Activated CD8-positive, alpha-beta T cell treated with anti-CD3 and anti-CD28 coated beads, Interleukin-2, amount 10 ng/mL, durations not matched to agents 7 days and 5 days (primary cell): ENCODE results near the gene GTF2H2C. TPM values are rescaled to one million over a fixed set of nuclear protein-coding genes. Genes with fewer than 3 reads are reported as not detected.
"Not testable (repeated sequence)": the region's sequence is repeated elsewhere in the genome, so short reads cannot be mapped to it uniquely, and the experiment has no call there.

Experiments
- ATAC-seq: fragments of 150-1000 bp; cut with Tn5 transposase; one replicate; pipeline ENCODE4 v1.10.0; 2021; ENCODE audit warnings: moderate library complexity
- CTCF ChIA-PET: fragments of 350-600 bp; sonication (Branson Sonifier 250); formaldehyde crosslinking; loops from one replicate; lab custom pipeline; 2021; ENCODE audit warnings: antibody characterized with exemption; lab: Charles Lee
- POLR2A ChIA-PET: fragments of 350-600 bp; sonication (Branson Sonifier 250); formaldehyde crosslinking; loops from one replicate; lab custom pipeline; 2021; ENCODE audit warnings: antibody characterized with exemption; lab: Charles Lee
- DNase-seq: peaks from one replicate; pipeline ENCODE4 v3.0.0-alpha.2; 2020
- H3K27ac Mint-ChIP-seq: one replicate; pipeline ENCODE4 v1.8.0; 2021; ENCODE audit warnings: mild to moderate bottlenecking, mixed read lengths
- H3K27me3 Mint-ChIP-seq: one replicate; pipeline ENCODE4 v1.8.0; 2021; ENCODE audit warnings: low read depth, mixed read lengths
- H3K36me3 Mint-ChIP-seq: one replicate; pipeline ENCODE4 v1.8.0; 2021; ENCODE audit warnings: low read depth, mixed read lengths
- H3K4me1 Mint-ChIP-seq: one replicate; pipeline ENCODE4 v1.8.0; 2021; ENCODE audit warnings: low read depth, mixed read lengths
- H3K4me3 Mint-ChIP-seq: one replicate; pipeline ENCODE4 v1.8.0; 2021; ENCODE audit warnings: mild to moderate bottlenecking, mixed read lengths
- H3K9me3 Mint-ChIP-seq: one replicate; pipeline ENCODE4 v1.8.0; 2022; ENCODE audit warnings: mixed read lengths; ENCODE audit not compliant: insufficient read depth
- total RNA-seq, 2 experiments: library from RNA; stranded (reverse); gene quantifications; one replicate each; pipeline ENCODE4 v1.2.3, GENCODE V29; 2021

The GTF2H2C gene
- total RNA-seq, 2 experiments from 2014 or later = 29.7 to 30.8 TPM

GRCh38 chr5:69528609-69529008, 31.4 kb upstream of the GTF2H2C start:
- no peaks in the 10 kb centered on the region for H3K9me3 Mint-ChIP-seq
- H3K4me3 Mint-ChIP-seq = no peak overlapping the region
- DNase-seq = no peak
- POLR2A ChIA-PET = interaction anchor here (0.6 kb wide), 1 partner anchor 303 kb away, joined by 4 read pairs; no protein-coding TSS in a partner anchor
- no peak overlapping the region for H3K27ac Mint-ChIP-seq
- no peaks in the 10 kb centered on the region for H3K36me3 Mint-ChIP-seq
- CTCF ChIA-PET = no interaction called here
- no peak for ATAC-seq
- H3K4me1 Mint-ChIP-seq = no peaks in the 10 kb centered on the region
- H3K27me3 Mint-ChIP-seq = peaks cover 9% of the 10 kb centered on the region

DNA sequence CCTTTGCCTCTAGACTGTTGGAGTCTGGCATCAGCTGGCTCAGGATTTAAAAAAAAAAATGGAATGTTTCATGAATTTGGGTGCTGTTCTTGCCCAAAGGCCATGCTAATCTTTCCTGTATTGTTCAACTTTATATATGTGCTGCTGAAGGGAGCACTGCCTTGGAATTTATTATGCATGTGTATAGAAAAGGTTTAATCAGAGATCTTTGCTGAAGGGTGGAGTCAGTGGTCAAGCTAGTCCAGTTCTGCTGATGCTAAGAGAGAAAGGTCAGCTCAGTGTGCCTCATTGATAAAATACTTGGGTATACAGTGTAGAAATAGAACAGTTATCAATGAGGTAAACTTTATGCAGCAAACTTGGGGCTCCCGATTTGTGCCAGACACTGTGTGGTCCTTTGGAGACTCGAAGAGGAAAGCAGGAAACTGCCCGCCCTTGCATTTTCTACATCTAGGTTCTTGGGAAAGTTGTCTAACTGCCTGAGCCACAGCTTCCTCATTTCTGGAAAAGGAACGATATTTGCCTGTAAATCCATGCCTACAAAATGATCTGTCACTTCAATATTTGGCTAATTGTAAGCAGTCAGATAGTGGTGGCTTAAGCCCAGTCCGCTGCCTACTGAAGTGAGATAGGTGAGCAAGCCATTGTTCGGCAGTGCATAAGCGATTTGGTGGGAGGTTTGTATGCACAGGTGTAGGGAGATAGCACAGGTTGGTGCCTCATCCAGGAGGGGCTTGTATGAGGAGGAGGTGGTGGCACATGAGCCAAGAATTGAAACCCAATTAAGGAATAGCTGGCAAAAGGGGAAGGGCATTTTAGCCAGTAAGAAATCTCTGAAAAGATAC, 29.2 kb upstream of the GTF2H2C start:
- Mint-ChIP-seq H3K4me1 (no peaks in the 10 kb centered on the region), H3K27me3 (peaks cover 9% of the 10 kb centered on the region), H3K27ac (no peak overlapping the region), H3K4me3 (no peak overlapping the region), H3K36me3 (no peaks in the 10 kb centered on the region), H3K9me3 (no peaks in the 10 kb centered on the region)
- ATAC-seq (no peak), DNase-seq (no peak)
- POLR2A ChIA-PET = no interaction called here
- CTCF ChIA-PET = no interaction called here

GRCh38 chr5:69531406-69531801, 28.6 kb upstream of the GTF2H2C start:
- ChIA-PET CTCF (no interaction called here), POLR2A (no interaction called here)
- Mint-ChIP-seq H3K36me3 (no peaks in the 10 kb centered on the region), H3K9me3 (no peaks in the 10 kb centered on the region), H3K27ac (no peak overlapping the region), H3K27me3 (peaks cover 9% of the 10 kb centered on the region), H3K4me1 (no peaks in the 10 kb centered on the region), H3K4me3 (no peak overlapping the region)
- ATAC-seq = no peak
- DNase-seq = no peak

- POLR2A ChIA-PET, CTCF ChIA-PET, H3K27me3 Mint-ChIP-seq, ATAC-seq, DNase-seq, H3K9me3 Mint-ChIP-seq, H3K27ac Mint-ChIP-seq, H3K4me1 Mint-ChIP-seq, H3K36me3 Mint-ChIP-seq, H3K4me3 Mint-ChIP-seq: not testable (repeated sequence)
Observed at GRCh38 chr5:69537911-69538310, 22.1 kb upstream of the GTF2H2C start.

DNA sequence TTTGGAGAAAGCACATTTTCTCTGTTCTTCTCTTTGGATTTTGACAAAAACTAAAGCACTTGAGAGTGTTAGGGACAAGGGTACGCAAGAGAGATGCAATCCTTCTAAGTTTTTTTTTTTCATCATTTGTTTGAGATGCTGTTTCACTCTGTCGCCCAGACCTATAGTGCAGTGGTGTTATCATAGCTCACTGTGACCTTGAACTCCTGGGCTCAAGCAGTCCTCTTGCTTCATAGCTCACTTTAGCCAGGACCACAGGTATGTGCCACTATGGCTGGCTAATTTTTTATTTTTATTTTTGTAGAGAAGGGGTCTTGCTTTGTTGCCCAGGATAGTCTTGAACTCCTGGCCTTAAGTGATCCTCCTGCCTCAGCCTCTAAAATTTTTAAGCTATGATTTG, 21.3 kb upstream of the GTF2H2C start:
- H3K36me3 Mint-ChIP-seq, H3K27ac Mint-ChIP-seq, POLR2A ChIA-PET, H3K4me1 Mint-ChIP-seq, H3K9me3 Mint-ChIP-seq, ATAC-seq, H3K27me3 Mint-ChIP-seq, CTCF ChIA-PET, DNase-seq, H3K4me3 Mint-ChIP-seq: not testable (repeated sequence)

DNA sequence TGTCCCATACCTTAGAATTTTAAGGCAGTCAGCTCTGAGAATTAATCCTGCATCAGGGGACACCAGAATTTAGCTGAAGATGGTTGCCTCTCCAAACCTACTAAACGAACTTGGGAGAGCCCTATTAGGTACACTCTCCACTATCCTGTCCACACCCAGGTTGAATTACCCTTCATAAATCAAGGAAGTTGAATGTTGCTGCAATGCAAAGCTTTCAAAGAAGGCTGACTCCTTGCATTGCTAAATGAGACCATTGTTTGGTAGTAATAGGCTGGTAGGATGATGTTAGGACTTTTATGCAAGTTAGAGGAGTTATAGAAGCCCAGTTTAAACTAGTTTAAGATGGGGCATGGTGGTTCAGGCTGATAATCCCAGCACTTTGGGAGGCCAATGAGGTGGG, 18.6 kb upstream of the GTF2H2C start:
- POLR2A ChIA-PET = not testable (repeated sequence)

DNA sequence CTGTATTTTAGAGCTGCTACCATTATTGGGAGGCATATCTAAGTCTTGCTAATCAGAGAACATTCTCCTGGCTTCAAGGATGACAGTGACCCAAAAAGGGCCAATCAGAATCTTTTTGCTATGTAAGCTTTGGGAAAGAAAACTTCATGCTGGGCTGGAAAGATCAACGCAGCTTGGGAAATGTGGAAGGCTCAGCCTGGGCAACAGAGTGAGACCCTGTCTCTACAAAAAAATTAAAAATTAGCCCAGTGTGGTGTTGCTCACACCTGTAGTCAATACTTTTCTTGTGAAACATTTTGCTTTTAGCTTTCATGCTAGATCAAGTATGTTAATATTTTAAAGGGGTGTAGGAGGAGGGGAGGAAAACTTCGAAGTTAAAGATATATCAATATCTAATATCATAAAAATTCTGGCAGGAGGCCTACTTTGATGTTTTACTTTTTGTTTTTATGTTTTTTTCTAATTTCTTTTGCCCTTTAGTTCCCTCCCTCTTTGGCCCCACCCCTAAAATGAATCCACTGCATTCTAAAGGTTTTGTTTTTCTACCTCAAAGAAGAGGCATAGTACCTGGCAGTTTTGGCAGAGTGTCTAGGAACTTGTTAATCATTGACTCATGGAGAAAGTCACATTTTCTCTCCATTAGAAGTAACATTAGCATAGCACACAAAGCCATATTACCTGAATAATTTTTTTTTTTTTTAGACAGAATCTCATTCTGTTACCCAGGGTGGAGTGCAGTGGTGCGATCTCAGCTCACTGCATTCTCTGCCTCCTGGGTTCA, 17.0 kb upstream of the GTF2H2C start:
- H3K4me3 Mint-ChIP-seq, DNase-seq, H3K27ac Mint-ChIP-seq, H3K9me3 Mint-ChIP-seq, H3K4me1 Mint-ChIP-seq, CTCF ChIA-PET, H3K36me3 Mint-ChIP-seq, POLR2A ChIA-PET, ATAC-seq, H3K27me3 Mint-ChIP-seq: not testable (repeated sequence)

More for the DNA sequence above, 18.6 kb upstream of the GTF2H2C start:
- H3K27ac Mint-ChIP-seq, CTCF ChIA-PET, DNase-seq, H3K4me3 Mint-ChIP-seq, ATAC-seq, H3K9me3 Mint-ChIP-seq, H3K27me3 Mint-ChIP-seq, H3K36me3 Mint-ChIP-seq, H3K4me1 Mint-ChIP-seq: not testable (repeated sequence)

GRCh38 chr5:69544602-69545001, 15.4 kb upstream of the GTF2H2C start:
- CTCF ChIA-PET, H3K4me3 Mint-ChIP-seq, H3K36me3 Mint-ChIP-seq, ATAC-seq, DNase-seq, H3K27me3 Mint-ChIP-seq, H3K27ac Mint-ChIP-seq, POLR2A ChIA-PET, H3K4me1 Mint-ChIP-seq, H3K9me3 Mint-ChIP-seq: not testable (repeated sequence)

- H3K9me3 Mint-ChIP-seq, H3K27me3 Mint-ChIP-seq, H3K36me3 Mint-ChIP-seq, DNase-seq, CTCF ChIA-PET, POLR2A ChIA-PET, ATAC-seq, H3K27ac Mint-ChIP-seq, H3K4me1 Mint-ChIP-seq: not testable (repeated sequence)
- peak overlapping the region; percentile 66 for H3K4me3 Mint-ChIP-seq
Observed at GRCh38 chr5:69560587-69561431, 818 bp downstream of the GTF2H2C start.

DNA sequence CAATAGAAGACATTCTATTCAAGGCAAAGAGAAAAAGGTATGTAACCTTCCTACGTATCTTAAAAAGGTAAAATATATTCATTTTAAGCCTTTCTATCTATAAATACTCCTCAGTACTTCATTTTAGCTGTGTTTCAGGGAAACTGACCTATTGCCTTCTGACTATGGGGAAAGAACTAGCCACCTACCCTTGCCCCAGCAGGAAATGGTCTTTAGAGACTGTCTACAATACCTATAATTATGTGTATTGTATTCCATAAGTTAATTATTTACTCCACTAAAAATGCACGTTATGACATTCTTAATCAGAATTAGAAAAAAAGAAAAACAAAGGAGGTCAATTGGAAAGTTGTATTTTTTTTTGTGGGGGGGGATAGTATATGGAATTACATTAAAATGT, 6.2 kb downstream of the GTF2H2C start:
- H3K4me3 Mint-ChIP-seq, H3K36me3 Mint-ChIP-seq, H3K27ac Mint-ChIP-seq, ATAC-seq, DNase-seq, H3K9me3 Mint-ChIP-seq, H3K4me1 Mint-ChIP-seq, POLR2A ChIA-PET, H3K27me3 Mint-ChIP-seq, CTCF ChIA-PET: not testable (repeated sequence)

DNA sequence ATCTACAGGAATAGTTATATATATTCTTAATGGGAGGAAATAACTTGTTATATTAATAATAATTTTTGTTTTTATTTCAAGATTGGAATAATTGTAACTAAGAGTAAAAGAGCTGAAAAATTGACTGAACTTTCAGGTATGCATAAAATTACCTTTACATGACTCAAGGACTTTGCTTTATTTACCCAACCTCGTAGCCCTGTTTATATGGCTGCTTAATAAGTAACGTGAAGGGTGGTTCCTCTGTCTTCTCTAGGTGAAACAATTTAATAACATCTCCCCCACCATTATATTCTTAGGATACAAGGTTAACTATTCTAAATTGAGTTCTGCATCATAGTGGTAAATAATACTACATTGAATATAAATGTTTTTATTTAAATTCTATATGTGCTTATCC, 8.1 kb downstream of the GTF2H2C start:
- CTCF ChIA-PET, H3K4me3 Mint-ChIP-seq, POLR2A ChIA-PET, DNase-seq, H3K27me3 Mint-ChIP-seq, H3K27ac Mint-ChIP-seq, H3K36me3 Mint-ChIP-seq, ATAC-seq, H3K9me3 Mint-ChIP-seq, H3K4me1 Mint-ChIP-seq: not testable (repeated sequence)
